IgD-negative memory B cell (primary cell): ENCODE data around the gene KIRREL1. TPM values are rescaled to one million over a fixed set of nuclear protein-coding genes. Genes with fewer than 3 reads are reported as not detected.

Experiments used
- H3K27ac Mint-ChIP-seq, 3 donors: one replicate each; pipeline ENCODE4 v1.8.0; 2020 to 2022; ENCODE audit warnings: mild to moderate bottlenecking in 3 of 3, mixed read lengths in 3 of 3, moderate library complexity in 1 of 3
- H3K27me3 Mint-ChIP-seq: one replicate; pipeline ENCODE4 v1.8.0; 2021; ENCODE audit warnings: mixed read lengths
- H3K36me3 Mint-ChIP-seq: one replicate; pipeline ENCODE4 v1.8.0; 2020; ENCODE audit warnings: mild to moderate bottlenecking, mixed read lengths
- H3K4me1 Mint-ChIP-seq, 3 donors: one replicate each; pipeline ENCODE4 v1.8.0; 2020 to 2022; ENCODE audit warnings: mixed read lengths in 3 of 3, mild to moderate bottlenecking in 1 of 3
- H3K4me3 Mint-ChIP-seq, 4 donors: one replicate each; pipeline ENCODE4 v1.8.0; 2020 to 2022; ENCODE audit warnings: mild to moderate bottlenecking in 4 of 4, mixed read lengths in 4 of 4, moderate library complexity in 3 of 4
- H3K9me3 Mint-ChIP-seq, 3 donors: one replicate each; pipeline ENCODE4 v1.8.0; 2020 to 2021; ENCODE audit warnings: mixed read lengths in 3 of 3, mild to moderate bottlenecking in 1 of 3
- polyA plus RNA-seq: library from polyadenylated mRNA; unstranded; fragments of 300-500 nt; fragmentation: Illumina TruSeq; gene quantifications from one replicate; pipeline ENCODE4 v1.2.3, GENCODE V29; 2021

Gene KIRREL1
- polyA plus RNA-seq, 1 donor from 2014 or later = not detected

- Mint-ChIP-seq H3K27me3 (peaks cover 32% of the 10 kb centered on the region), H3K36me3 (no peaks in the 10 kb centered on the region)
Measured at GRCh38 chr1:158007667-158008386, 14.4 kb downstream of the KIRREL1 start.

GRCh38 chr1:158008630-158009029, 15.2 kb downstream of the KIRREL1 start:
- no peaks in the 10 kb centered on the region for H3K36me3 Mint-ChIP-seq
- peaks cover 32% of the 10 kb centered on the region for H3K27me3 Mint-ChIP-seq
- no peaks in the 10 kb centered on the region for H3K4me1 Mint-ChIP-seq
- H3K9me3 Mint-ChIP-seq = no peaks in the 10 kb centered on the region
- H3K4me3 Mint-ChIP-seq = no peak overlapping the region
- no peak overlapping the region for H3K27ac Mint-ChIP-seq

More at GRCh38 chr1:158007667-158008386, 14.4 kb downstream of the KIRREL1 start:
- no peak overlapping the region for H3K27ac Mint-ChIP-seq
- H3K4me1 Mint-ChIP-seq = peaks cover 0 to 2% (median 0%) of the 10 kb centered on the region in 3 donors
- no peaks in the 10 kb centered on the region for H3K9me3 Mint-ChIP-seq
- H3K4me3 Mint-ChIP-seq = no peak overlapping the region

- no peaks in the 10 kb centered on the region for H3K4me1 Mint-ChIP-seq
- no peaks in the 10 kb centered on the region for H3K9me3 Mint-ChIP-seq
- no peak overlapping the region for H3K27ac Mint-ChIP-seq
- peaks cover 23% of the 10 kb centered on the region for H3K27me3 Mint-ChIP-seq
- H3K36me3 Mint-ChIP-seq = no peaks in the 10 kb centered on the region
- no peak overlapping the region for H3K4me3 Mint-ChIP-seq
Measured at GRCh38 chr1:158011714-158012113, 18.3 kb downstream of the KIRREL1 start.

- no peak overlapping the region for H3K4me3 Mint-ChIP-seq
- H3K36me3 Mint-ChIP-seq = no peaks in the 10 kb centered on the region
- H3K27me3 Mint-ChIP-seq = peaks cover 22% of the 10 kb centered on the region
- H3K9me3 Mint-ChIP-seq = no peaks in the 10 kb centered on the region
- no peak overlapping the region for H3K27ac Mint-ChIP-seq
- no peaks in the 10 kb centered on the region for H3K4me1 Mint-ChIP-seq
Measured at GRCh38 chr1:158013840-158014730, 20.6 kb downstream of the KIRREL1 start.

- H3K27me3 Mint-ChIP-seq = peaks cover 22% of the 10 kb centered on the region
Measured at GRCh38 chr1:158014731-158015320, 21.4 kb downstream of the KIRREL1 start.

GRCh38 chr1:158016651-158017335, 23.3 kb downstream of the KIRREL1 start:
- no peaks in the 10 kb centered on the region for H3K36me3 Mint-ChIP-seq
- H3K4me3 Mint-ChIP-seq = no peak overlapping the region
- no peak overlapping the region for H3K27ac Mint-ChIP-seq
- H3K9me3 Mint-ChIP-seq = no peaks in the 10 kb centered on the region
- H3K27me3 Mint-ChIP-seq = peaks cover 19% of the 10 kb centered on the region
- H3K4me1 Mint-ChIP-seq = no peaks in the 10 kb centered on the region

More at GRCh38 chr1:158014731-158015320, 21.4 kb downstream of the KIRREL1 start:
- Mint-ChIP-seq H3K9me3 (no peaks in the 10 kb centered on the region), H3K4me3 (no peak overlapping the region), H3K4me1 (no peaks in the 10 kb centered on the region), H3K27ac (no peak overlapping the region), H3K36me3 (no peaks in the 10 kb centered on the region)

GRCh38 chr1:158017800-158018595, 24.6 kb downstream of the KIRREL1 start:
- peaks cover 19% of the 10 kb centered on the region for H3K27me3 Mint-ChIP-seq
- H3K4me3 Mint-ChIP-seq = no peak overlapping the region
- no peaks in the 10 kb centered on the region for H3K4me1 Mint-ChIP-seq
- no peaks in the 10 kb centered on the region for H3K9me3 Mint-ChIP-seq
- no peak overlapping the region for H3K27ac Mint-ChIP-seq
- H3K36me3 Mint-ChIP-seq = no peaks in the 10 kb centered on the region

GRCh38 chr1:158019171-158019868, 25.9 kb downstream of the KIRREL1 start:
- H3K9me3 Mint-ChIP-seq = no peaks in the 10 kb centered on the region
- H3K4me1 Mint-ChIP-seq = no peaks in the 10 kb centered on the region
- no peak overlapping the region for H3K4me3 Mint-ChIP-seq
- H3K36me3 Mint-ChIP-seq = no peaks in the 10 kb centered on the region
- peaks cover 19% of the 10 kb centered on the region for H3K27me3 Mint-ChIP-seq
- H3K27ac Mint-ChIP-seq = no peak overlapping the region

GRCh38 chr1:158020259-158020885, 26.9 kb downstream of the KIRREL1 start:
- Mint-ChIP-seq H3K27me3 (peaks cover 19% of the 10 kb centered on the region), H3K9me3 (no peaks in the 10 kb centered on the region), H3K4me1 (no peaks in the 10 kb centered on the region), H3K27ac (no peak overlapping the region), H3K4me3 (no peak overlapping the region), H3K36me3 (no peaks in the 10 kb centered on the region)

GRCh38 chr1:158020886-158021620, 27.6 kb downstream of the KIRREL1 start:
- Mint-ChIP-seq H3K27me3 (peaks cover 19% of the 10 kb centered on the region), H3K4me3 (no peak overlapping the region), H3K36me3 (no peaks in the 10 kb centered on the region), H3K9me3 (no peaks in the 10 kb centered on the region), H3K27ac (no peak overlapping the region), H3K4me1 (no peaks in the 10 kb centered on the region)

- H3K36me3 Mint-ChIP-seq = no peaks in the 10 kb centered on the region
- H3K27ac Mint-ChIP-seq = no peak overlapping the region
- no peaks in the 10 kb centered on the region for H3K9me3 Mint-ChIP-seq
- peaks cover 18% of the 10 kb centered on the region for H3K27me3 Mint-ChIP-seq
- no peak overlapping the region for H3K4me3 Mint-ChIP-seq
- no peaks in the 10 kb centered on the region for H3K4me1 Mint-ChIP-seq
Measured at GRCh38 chr1:158021721-158022120, 28.3 kb downstream of the KIRREL1 start.

GRCh38 chr1:158022554-158023312, 29.3 kb downstream of the KIRREL1 start:
- Mint-ChIP-seq H3K27ac (peak overlapping the region in 1 of 3 donors; percentile 45), H3K27me3 (peaks cover 15% of the 10 kb centered on the region), H3K4me1 (no peaks in the 10 kb centered on the region), H3K9me3 (no peaks in the 10 kb centered on the region), H3K4me3 (no peak overlapping the region), H3K36me3 (no peaks in the 10 kb centered on the region)
